ENCODE data around the gene EEF1G. TPM values are rescaled to one million over a fixed set of nuclear protein-coding genes. Genes with fewer than 3 reads are reported as not detected.
A peak's percentile ranks its signal among the peaks of the same experiment; 100 is the strongest.

The EEF1G gene
- total RNA-seq, 4 donors from 2014 or later, result 1,334 to 1,814 (median 1,607) TPM

GRCh38 chr11:62577046-62577714, 3.5 kb upstream of the EEF1G start:
- Histone ChIP-seq H3K27ac (peak overlapping the region; percentile 31 to 100 (median 94)), H3K4me3 (replicated peaks in 1 of 3) (no peak overlapping the region), H3K9me3 (no peaks in the 10 kb centered on the region), H3K27me3 (no peaks in the 10 kb centered on the region), H3K4me1 (peaks cover 11 to 25% of the 10 kb centered on the region in 2 donors), H3K36me3 (peaks cover 24 to 29% of the 10 kb centered on the region in 2 donors)
- no peak for DNase-seq
- WGBS, 2 donors, result 65 to 87% methylated on average over 6 to 10 of the region's 12 CpGs
- intact Hi-C loops (cut with DNase I), result no loop called here
- TF ChIP-seq, protein P1, sequence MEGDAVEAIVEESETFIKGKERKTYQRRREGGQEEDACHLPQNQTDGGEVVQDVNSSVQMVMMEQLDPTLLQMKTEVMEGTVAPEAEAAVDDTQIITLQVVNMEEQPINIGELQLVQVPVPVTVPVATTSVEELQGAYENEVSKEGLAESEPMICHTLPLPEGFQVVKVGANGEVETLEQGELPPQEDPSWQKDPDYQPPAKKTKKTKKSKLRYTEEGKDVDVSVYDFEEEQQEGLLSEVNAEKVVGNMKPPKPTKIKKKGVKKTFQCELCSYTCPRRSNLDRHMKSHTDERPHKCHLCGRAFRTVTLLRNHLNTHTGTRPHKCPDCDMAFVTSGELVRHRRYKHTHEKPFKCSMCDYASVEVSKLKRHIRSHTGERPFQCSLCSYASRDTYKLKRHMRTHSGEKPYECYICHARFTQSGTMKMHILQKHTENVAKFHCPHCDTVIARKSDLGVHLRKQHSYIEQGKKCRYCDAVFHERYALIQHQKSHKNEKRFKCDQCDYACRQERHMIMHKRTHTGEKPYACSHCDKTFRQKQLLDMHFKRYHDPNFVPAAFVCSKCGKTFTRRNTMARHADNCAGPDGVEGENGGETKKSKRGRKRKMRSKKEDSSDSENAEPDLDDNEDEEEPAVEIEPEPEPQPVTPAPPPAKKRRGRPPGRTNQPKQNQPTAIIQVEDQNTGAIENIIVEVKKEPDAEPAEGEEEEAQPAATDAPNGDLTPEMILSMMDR (IDR thresholded peaks at IDR 0.05), result no peak
- no peak for TF ChIP-seq POLR2A (IDR thresholded peaks at IDR 0.05)

DNA sequence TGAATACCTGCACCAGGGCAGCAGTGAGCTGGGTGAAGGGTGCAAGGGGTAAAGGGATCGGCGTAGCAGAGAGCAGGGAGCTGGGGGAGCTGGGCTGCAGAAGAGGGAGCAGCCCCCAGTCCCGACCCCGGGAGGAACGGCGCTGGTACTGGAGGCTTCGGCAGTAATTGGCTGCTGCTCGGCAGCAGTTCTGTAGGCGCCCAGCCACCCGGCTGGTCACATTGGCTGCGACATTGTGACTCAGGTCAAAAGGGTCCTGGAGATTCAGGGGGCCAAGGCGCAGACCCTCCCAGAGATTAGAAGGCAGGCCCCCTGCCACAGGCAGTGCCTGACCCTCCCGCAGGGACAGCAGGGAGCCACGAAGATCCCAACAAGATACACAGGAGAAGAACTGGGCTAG, 2.1 kb upstream of the EEF1G start:
- H3K27me3 ChIP-seq, result no peaks in the 10 kb centered on the region
- 79 to 88% methylated on average over 13 to 14 of the region's 14 CpGs for WGBS, 2 donors
- no peaks in the 10 kb centered on the region for H3K9me3 ChIP-seq
- H3K27ac ChIP-seq, result peak overlapping the region in 2 of 3 donors; percentile 94 to 100
- no peak for TF ChIP-seq POLR2A (IDR thresholded peaks at IDR 0.05)
- TF ChIP-seq, protein P1 (IDR thresholded peaks at IDR 0.05), result no peak
- H3K4me1 ChIP-seq, result peaks cover 11 to 29% of the 10 kb centered on the region in 2 donors
- peaks cover 22 to 29% of the 10 kb centered on the region in 2 donors for H3K36me3 ChIP-seq
- intact Hi-C loops (cut with DNase I), result no loop called here
- no peak for DNase-seq
- H3K4me3 ChIP-seq (replicated peaks in 1 of 3), result no peak overlapping the region

GRCh38 chr11:62575156-62575555, 1.5 kb upstream of the EEF1G start:
- H3K4me1 ChIP-seq, result peaks cover 11 to 29% of the 10 kb centered on the region in 2 donors
- peaks cover 27 to 33% of the 10 kb centered on the region in 2 donors for H3K36me3 ChIP-seq
- no peak for TF ChIP-seq POLR2A (IDR thresholded peaks at IDR 0.05)
- TF ChIP-seq, protein P1 (IDR thresholded peaks at IDR 0.05), result no peak
- intact Hi-C loops (cut with DNase I), result no loop called here
- H3K27me3 ChIP-seq, result no peaks in the 10 kb centered on the region
- H3K4me3 ChIP-seq (replicated peaks in 1 of 3), result peak overlapping the region in 1 of 3 donors; percentile 47
- H3K27ac ChIP-seq, result peak overlapping the region in 2 of 3 donors; percentile 94 to 100
- no peak for DNase-seq
- H3K9me3 ChIP-seq, result no peaks in the 10 kb centered on the region
- WGBS, 2 donors, result 71 to 76% methylated on average over 15 to 17 of the region's 17 CpGs

GRCh38 chr11:62574363-62575071, 826 bp upstream of the EEF1G start:
- intact Hi-C loops (cut with DNase I), result no loop called here
- H3K4me3 ChIP-seq (replicated peaks in 1 of 3), result peak overlapping the region; percentile 32 to 73 (median 47)
- 4 to 5% methylated on average over 18 to 31 of the region's 33 CpGs for WGBS, 2 donors
- H3K4me1 ChIP-seq, result peaks cover 11 to 29% of the 10 kb centered on the region in 2 donors
- H3K9me3 ChIP-seq, result no peaks in the 10 kb centered on the region
- H3K36me3 ChIP-seq, result peaks cover 31 to 34% of the 10 kb centered on the region in 2 donors
- TF ChIP-seq POLR2A (IDR thresholded peaks at IDR 0.05), result no peak
- TF ChIP-seq, protein P1 (IDR thresholded peaks at IDR 0.05), result no peak
- peak; percentile 38 to 42 for DNase-seq
- H3K27me3 ChIP-seq, result no peaks in the 10 kb centered on the region
- H3K27ac ChIP-seq, result peak overlapping the region; percentile 90 to 100 (median 94)
